CD4-positive, alpha-beta memory T cell (primary cell): ENCODE results near the gene IKZF1. TPM values are rescaled to one million over a fixed set of nuclear protein-coding genes. Genes with fewer than 3 reads are reported as not detected.

Experiments used
- CTCF ChIA-PET: fragments of 350-600 bp; sonication (Branson Sonifier 250); formaldehyde crosslinking; loops from one replicate; lab custom pipeline; 2021; ENCODE audit warnings: inconsistent platforms; ENCODE audit not compliant: partially characterized antibody; lab: Charles Lee
- POLR2A ChIA-PET: fragments of 350-600 bp; sonication (Branson Sonifier 250); formaldehyde crosslinking; loops from one replicate; lab custom pipeline; 2021; ENCODE audit not compliant: partially characterized antibody; lab: Charles Lee
- DNase-seq, 5 donors: peaks; one replicate each; pipeline versions ENCODE4 v3.0.0 to v3.0.0-alpha.2; 2020 to 2022; ENCODE audit warnings: mixed read lengths in 1 of 5
- H3K27ac ChIP-seq: one replicate; pipeline ENCODE4 v1.7.0; 2013; ENCODE audit warnings: low read depth, low read length
- H3K27me3 ChIP-seq: 2 replicates; pipeline ENCODE4 v1.7.0; 2013; ENCODE audit warnings: mild to moderate bottlenecking, low read length, moderate library complexity; ENCODE audit not compliant: insufficient read depth
- H3K36me3 ChIP-seq: 2 replicates; pipeline ENCODE4 v1.7.0; 2013; ENCODE audit warnings: mild to moderate bottlenecking, low read length, moderate library complexity; ENCODE audit not compliant: insufficient read depth
- H3K4me1 ChIP-seq: 2 replicates; pipeline ENCODE4 v1.7.0; 2013; ENCODE audit warnings: mild to moderate bottlenecking, low read length, moderate library complexity; ENCODE audit not compliant: insufficient read depth
- H3K4me3 ChIP-seq, 2 donors: one replicate each; pipeline ENCODE4 v1.7.0; 2013; ENCODE audit warnings: low read length in 2 of 2, mild to moderate bottlenecking in 1 of 2
- H3K9me3 ChIP-seq, 2 donors: one replicate each; pipeline ENCODE4 v1.7.0; 2013; ENCODE audit warnings: low read length in 2 of 2, control low read depth in 1 of 2; ENCODE audit not compliant: control insufficient read depth in 1 of 2
- H3K27ac Mint-ChIP-seq, 7 donors: one replicate each; pipeline ENCODE4 v1.8.0; 2020 to 2021; ENCODE audit warnings: mixed read lengths in 7 of 7, mild to moderate bottlenecking in 6 of 7, inconsistent platforms in 3 of 7, moderate library complexity in 3 of 7
- H3K27me3 Mint-ChIP-seq, 2 donors: one replicate each; pipeline ENCODE4 v1.8.0; 2020 to 2021; ENCODE audit warnings: mixed read lengths in 2 of 2
- H3K36me3 Mint-ChIP-seq, 2 donors: one replicate each; pipeline ENCODE4 v1.8.0; 2020 to 2021; ENCODE audit warnings: mixed read lengths in 2 of 2, inconsistent platforms in 1 of 2, mild to moderate bottlenecking in 1 of 2
- H3K4me1 Mint-ChIP-seq, 4 donors: one replicate each; pipeline ENCODE4 v1.8.0; 2020 to 2021; ENCODE audit warnings: mixed read lengths in 4 of 4, mild to moderate bottlenecking in 1 of 4
- H3K4me3 Mint-ChIP-seq, 8 donors: one replicate each; pipeline ENCODE4 v1.8.0; 2020 to 2021; ENCODE audit warnings: mixed read lengths in 8 of 8, mild to moderate bottlenecking in 7 of 8, moderate library complexity in 6 of 8, inconsistent platforms in 3 of 8
- H3K9me3 Mint-ChIP-seq, 8 donors: one replicate each; pipeline ENCODE4 v1.8.0; 2020 to 2021; ENCODE audit warnings: mixed read lengths in 8 of 8, mild to moderate bottlenecking in 5 of 8, inconsistent platforms in 3 of 8, moderate library complexity in 1 of 8
- intact Hi-C: fragments of 100-400 bp; cut with micrococcal nuclease; formaldehyde crosslinking; loops from one replicate; pipeline ENCODE4 v1.15.1; 2023
- polyA plus RNA-seq, 2 donors: library from polyadenylated mRNA; unstranded; fragments of 300-500 nt; fragmentation: Illumina TruSeq; gene quantifications; one replicate each; pipeline ENCODE4 v1.2.3, GENCODE V29; 2021
- total RNA-seq, 2 experiments: library from RNA; stranded (reverse); gene quantifications; one replicate each; pipeline ENCODE4 v1.2.3, GENCODE V29; 2021

Gene IKZF1
- total and polyA plus RNA-seq, 4 experiments from 2014 or later, result 116 to 479 (median 381) TPM

DNA sequence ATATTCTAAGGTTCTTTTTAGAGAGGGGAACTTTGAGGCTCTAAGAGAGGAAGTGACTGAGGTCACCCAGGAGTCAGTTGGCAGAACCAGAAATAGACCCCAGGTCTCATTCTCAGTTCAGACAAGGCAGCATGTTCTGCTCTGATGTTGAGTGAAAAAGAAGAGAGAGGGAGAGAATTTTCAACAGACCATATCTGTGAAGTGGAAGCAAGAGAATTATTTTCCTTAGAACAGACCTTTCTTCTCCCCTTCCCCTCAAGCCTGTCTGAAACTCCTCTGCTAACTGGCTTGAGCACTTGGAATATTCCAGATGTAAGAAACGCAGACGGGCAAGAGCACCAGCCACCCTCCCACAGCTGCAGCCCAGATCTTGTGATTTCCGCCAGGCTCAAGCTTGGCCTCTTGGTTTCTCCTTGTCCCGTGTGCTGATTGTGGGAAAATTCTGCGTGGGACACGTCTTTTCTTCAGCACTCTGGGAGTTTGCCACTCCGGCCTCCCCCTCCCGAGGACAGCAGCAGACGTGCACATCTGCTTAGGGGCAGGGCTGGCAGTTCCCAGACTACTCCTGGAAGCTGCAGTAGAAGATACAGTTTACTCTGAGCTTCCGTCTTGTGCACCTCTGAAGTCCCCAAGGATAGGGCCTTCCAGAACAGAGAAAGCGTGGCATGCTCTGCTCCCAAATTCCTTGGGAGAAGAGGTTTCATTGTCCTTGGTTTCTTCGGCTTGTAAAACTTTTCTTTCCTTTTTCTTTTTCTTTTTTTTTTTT is 22.7 kb upstream of the IKZF1 start:
- H3K27me3 ChIP-seq, result no peaks in the 10 kb centered on the region
- H3K4me1 ChIP-seq, result peaks cover 28% of the 10 kb centered on the region
- Mint-ChIP-seq H3K4me1 (peaks cover 27 to 51% (median 38%) of the 10 kb centered on the region in 4 donors), H3K36me3 (no peaks in the 10 kb centered on the region), H3K27me3 (no peaks in the 10 kb centered on the region), H3K9me3 (no peaks in the 10 kb centered on the region), H3K4me3 (peak overlapping the region in 7 of 8 donors; percentile 13 to 80 (median 51)), H3K27ac (peak overlapping the region; percentile 33 to 88 (median 73))
- no peaks in the 10 kb centered on the region for H3K9me3 ChIP-seq
- H3K27ac ChIP-seq, result no peak overlapping the region
- H3K4me3 ChIP-seq, result no peak overlapping the region
- intact Hi-C loops, result no loop called here
- ChIA-PET CTCF (interaction anchor here (0.7 to 2.0 kb wide), 5 partner anchors 8 to 76 kb away, joined by 3 to 6 read pairs (median 6); no protein-coding TSS in a partner anchor), POLR2A (interaction anchor here (0.5 to 1.8 kb wide), 5 partner anchors 11 to 71 kb away, joined by 3 to 6 read pairs (median 4); partner anchors contain the start of gene IKZF1)
- no peak for DNase-seq
- no peaks in the 10 kb centered on the region for H3K36me3 ChIP-seq

DNA sequence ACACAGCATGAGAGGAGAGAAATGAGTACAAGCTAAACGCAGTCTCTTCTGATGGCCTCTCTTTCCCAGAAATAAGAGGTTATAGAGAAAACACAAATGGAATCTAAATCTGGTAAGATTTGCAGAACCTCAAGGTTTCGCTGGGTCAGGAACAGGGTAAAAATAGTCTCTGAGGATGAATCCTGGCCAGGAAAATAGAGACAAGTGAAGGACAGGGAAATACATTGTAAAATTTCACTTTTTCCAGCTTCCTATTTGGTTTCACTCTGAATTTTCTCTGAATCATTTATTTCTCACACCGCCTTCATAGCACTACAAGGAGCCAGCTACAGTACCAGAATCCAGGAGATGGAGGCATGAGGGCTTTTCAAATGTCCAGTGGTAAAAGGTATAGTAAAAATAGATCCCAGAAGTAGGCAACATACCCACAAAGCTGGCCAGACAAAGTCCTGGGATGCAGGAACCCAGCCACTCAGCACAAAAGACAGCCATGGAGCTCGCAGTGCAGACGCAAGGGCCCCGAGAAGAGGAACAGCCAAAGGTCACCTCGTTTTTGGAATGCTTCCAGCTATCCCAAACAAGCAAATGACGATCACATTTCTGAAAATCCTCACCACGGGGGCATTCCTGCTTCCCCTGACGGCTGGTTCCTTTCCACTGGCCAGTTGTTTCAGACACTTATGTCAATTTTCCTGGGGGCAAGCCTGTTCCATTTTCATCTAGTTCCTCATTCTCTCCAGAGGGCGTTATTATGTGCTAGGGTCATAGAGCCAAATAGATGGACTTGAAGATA is 21.5 kb upstream of the IKZF1 start:
- no peak overlapping the region for H3K4me3 ChIP-seq
- no peaks in the 10 kb centered on the region for H3K27me3 ChIP-seq
- no peaks in the 10 kb centered on the region for H3K27me3 Mint-ChIP-seq
- intact Hi-C loops, result no loop called here
- peaks cover 26% of the 10 kb centered on the region for H3K4me1 ChIP-seq
- no peaks in the 10 kb centered on the region for H3K36me3 Mint-ChIP-seq
- no peaks in the 10 kb centered on the region for H3K9me3 ChIP-seq
- CTCF ChIA-PET, result interaction anchor here (0.8 to 2.0 kb wide), 8 partner anchors 9 to 83 kb away, joined by 3 to 6 read pairs (median 4); no protein-coding TSS in a partner anchor
- no peak overlapping the region for H3K27ac ChIP-seq
- DNase-seq, result no peak
- H3K27ac Mint-ChIP-seq, result peak overlapping the region in 2 of 7 donors; percentile 2 to 77
- no peaks in the 10 kb centered on the region for H3K9me3 Mint-ChIP-seq
- H3K4me1 Mint-ChIP-seq, result peaks cover 27 to 51% (median 37%) of the 10 kb centered on the region in 4 donors
- POLR2A ChIA-PET, result interaction anchor here (1.1 to 2.1 kb wide), 5 partner anchors 9 to 22 kb away, joined by 3 to 6 read pairs (median 4); partner anchors contain the start of gene IKZF1
- peak overlapping the region in 2 of 8 donors; percentile 25 to 39 for H3K4me3 Mint-ChIP-seq
- H3K36me3 ChIP-seq, result no peaks in the 10 kb centered on the region

DNA sequence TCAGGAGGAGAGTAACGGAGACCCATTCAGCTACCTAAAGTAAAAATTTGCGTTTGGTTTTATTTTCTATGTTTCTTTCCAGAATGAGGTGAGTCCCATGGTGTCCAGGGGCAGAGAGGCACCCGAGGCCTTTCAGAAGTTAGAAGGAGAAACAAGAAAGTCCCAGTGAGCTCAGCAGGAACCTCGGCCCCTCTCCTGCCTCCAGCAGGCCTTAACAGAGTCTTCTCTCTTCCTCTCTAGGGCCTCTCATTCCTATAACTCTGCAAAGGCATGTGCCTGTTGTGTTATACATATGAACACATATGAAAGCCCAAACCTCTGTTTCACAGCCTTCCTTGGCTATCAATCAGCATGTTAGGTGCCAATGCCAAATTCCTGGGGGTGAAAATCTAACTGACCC is 20.8 kb upstream of the IKZF1 start:
- ChIA-PET POLR2A (interaction anchor here (1.1 to 2.1 kb wide), 3 partner anchors 9 to 16 kb away, joined by 3 to 6 read pairs (median 6); no protein-coding TSS in a partner anchor), CTCF (interaction anchor here (0.8 to 2.0 kb wide), 7 partner anchors 8 to 83 kb away, joined by 3 to 6 read pairs (median 3); no protein-coding TSS in a partner anchor)
- Mint-ChIP-seq H3K4me3 (no peak overlapping the region), H3K27me3 (no peaks in the 10 kb centered on the region), H3K27ac (no peak overlapping the region), H3K4me1 (peaks cover 27 to 51% (median 37%) of the 10 kb centered on the region in 4 donors), H3K36me3 (no peaks in the 10 kb centered on the region), H3K9me3 (no peaks in the 10 kb centered on the region)
- Histone ChIP-seq H3K27me3 (no peaks in the 10 kb centered on the region), H3K9me3 (no peaks in the 10 kb centered on the region), H3K4me1 (peaks cover 26% of the 10 kb centered on the region), H3K4me3 (no peak overlapping the region), H3K36me3 (no peaks in the 10 kb centered on the region), H3K27ac (no peak overlapping the region)
- DNase-seq, result no peak
- intact Hi-C loops, result loop anchor here (2.0 kb wide), 1 partner anchor 15 kb away; no protein-coding TSS in a partner anchor

DNA sequence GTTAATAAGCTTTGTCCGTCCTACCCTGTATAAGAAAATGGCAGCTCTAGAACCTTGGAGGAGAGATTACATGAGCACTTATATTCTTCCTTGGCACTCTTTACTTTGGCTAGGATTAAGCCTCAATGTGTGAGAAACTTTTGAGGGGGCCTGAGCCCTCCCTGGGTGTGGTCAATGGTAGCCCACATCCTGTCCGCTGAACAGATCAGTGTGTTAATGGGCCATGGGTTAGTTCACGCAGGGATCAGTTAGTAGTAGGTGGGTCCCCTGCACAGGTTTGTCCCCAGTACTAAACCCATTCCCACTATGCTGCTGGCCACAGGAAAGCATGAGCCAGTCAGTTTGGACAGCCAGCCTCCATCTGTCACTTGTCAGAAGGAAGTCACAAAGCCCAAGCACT is 20.2 kb upstream of the IKZF1 start:
- POLR2A ChIA-PET, result interaction anchor here (2.1 kb wide), 1 partner anchor 10 kb away, joined by 6 read pairs; no protein-coding TSS in a partner anchor
- H3K27ac Mint-ChIP-seq, result no peak overlapping the region

DNA sequence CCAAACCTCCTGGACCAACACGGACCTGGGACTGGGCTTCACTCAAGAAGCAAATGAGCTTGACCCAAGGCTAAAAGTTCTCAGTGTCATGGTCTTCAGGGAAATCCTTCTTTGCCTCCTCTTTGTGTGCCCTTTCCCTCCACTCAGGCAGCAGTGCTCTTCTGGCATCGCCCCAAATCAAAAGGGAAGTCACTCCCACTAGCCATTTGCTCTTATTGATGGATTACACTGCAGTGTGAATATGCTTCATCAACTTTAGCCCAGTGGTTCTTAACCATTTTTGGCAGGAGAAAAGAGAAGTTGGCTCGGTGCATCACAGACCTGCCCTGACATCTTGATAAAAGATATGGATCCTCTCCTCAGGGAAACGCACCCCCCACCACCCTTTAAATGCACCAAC is 19.2 kb upstream of the IKZF1 start:
- H3K27ac ChIP-seq, result no peak overlapping the region
- no peaks in the 10 kb centered on the region for H3K27me3 Mint-ChIP-seq
- no peaks in the 10 kb centered on the region for H3K36me3 ChIP-seq
- peaks cover 27 to 51% (median 33%) of the 10 kb centered on the region in 4 donors for H3K4me1 Mint-ChIP-seq
- H3K27me3 ChIP-seq, result no peaks in the 10 kb centered on the region
- no peak overlapping the region for H3K27ac Mint-ChIP-seq
- intact Hi-C loops, result loop anchor here (2.0 kb wide), 1 partner anchor 16 kb away; no protein-coding TSS in a partner anchor
- no peak for DNase-seq
- H3K9me3 Mint-ChIP-seq, result no peaks in the 10 kb centered on the region
- ChIA-PET POLR2A (no interaction called here), CTCF (interaction anchor here (1.0 kb wide), 1 partner anchor 9 kb away, joined by 3 read pairs; no protein-coding TSS in a partner anchor)
- H3K4me3 Mint-ChIP-seq, result peak overlapping the region in 1 of 8 donors; percentile 71
- H3K9me3 ChIP-seq, result no peaks in the 10 kb centered on the region
- H3K4me1 ChIP-seq, result peaks cover 26% of the 10 kb centered on the region
- H3K4me3 ChIP-seq, result no peak overlapping the region
- H3K36me3 Mint-ChIP-seq, result no peaks in the 10 kb centered on the region

More for the DNA sequence above, 20.2 kb upstream of the IKZF1 start:
- Mint-ChIP-seq H3K36me3 (no peaks in the 10 kb centered on the region), H3K4me1 (peaks cover 27 to 51% (median 33%) of the 10 kb centered on the region in 4 donors), H3K4me3 (no peak overlapping the region), H3K9me3 (no peaks in the 10 kb centered on the region), H3K27me3 (no peaks in the 10 kb centered on the region)
- H3K4me1 ChIP-seq, result peaks cover 26% of the 10 kb centered on the region
- H3K4me3 ChIP-seq, result no peak overlapping the region
- H3K27me3 ChIP-seq, result no peaks in the 10 kb centered on the region
- CTCF ChIA-PET, result interaction anchor here (1.2 to 1.7 kb wide), 3 partner anchors 17 to 78 kb away, joined by 3 to 4 read pairs (median 3); no protein-coding TSS in a partner anchor
- H3K36me3 ChIP-seq, result no peaks in the 10 kb centered on the region
- no peak overlapping the region for H3K27ac ChIP-seq
- intact Hi-C loops, result loop anchor here (2.0 kb wide), 1 partner anchor 15 kb away; no protein-coding TSS in a partner anchor
- H3K9me3 ChIP-seq, result no peaks in the 10 kb centered on the region
- DNase-seq, result no peak

DNA sequence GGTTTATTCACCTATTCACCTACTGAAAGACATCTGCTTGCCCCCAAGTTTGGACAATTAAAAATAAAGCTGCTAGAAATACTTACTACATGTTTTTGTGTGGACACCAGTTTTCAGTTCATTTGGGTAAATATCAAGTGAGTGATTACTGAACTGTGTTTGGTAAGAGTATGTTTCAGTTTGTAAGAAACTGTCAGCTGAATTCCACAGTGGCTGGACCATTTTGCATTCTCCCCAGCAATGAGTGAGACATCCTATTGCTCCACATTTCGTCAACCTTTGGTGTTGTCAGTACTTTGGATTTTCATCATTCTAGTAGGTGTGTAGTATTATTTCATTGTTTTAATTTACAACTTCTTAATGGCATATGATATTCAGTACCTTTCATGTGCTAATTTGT is 17.4 kb upstream of the IKZF1 start:
- intact Hi-C loops, result no loop called here
- Histone ChIP-seq H3K4me1 (peaks cover 10% of the 10 kb centered on the region), H3K36me3 (no peaks in the 10 kb centered on the region), H3K27me3 (no peaks in the 10 kb centered on the region), H3K4me3 (no peak overlapping the region), H3K27ac (no peak overlapping the region), H3K9me3 (no peaks in the 10 kb centered on the region)
- POLR2A ChIA-PET, result no interaction called here
- Mint-ChIP-seq H3K36me3 (no peaks in the 10 kb centered on the region), H3K4me1 (peaks cover 18 to 36% (median 25%) of the 10 kb centered on the region in 4 donors), H3K27me3 (no peaks in the 10 kb centered on the region), H3K27ac (no peak overlapping the region), H3K9me3 (no peaks in the 10 kb centered on the region), H3K4me3 (no peak overlapping the region)
- CTCF ChIA-PET, result interaction anchor here (0.6 to 1.1 kb wide), 2 partner anchors 12 to 82 kb away, joined by 3 read pairs; no protein-coding TSS in a partner anchor
- DNase-seq, result no peak
